T-helper 1 cell treated with Interleukin-12 subunit alpha and Interleukin-12 subunit beta and Interleukin-4 antibody, amounts not matched to agents 30 ng/mL and 1 ng/mL, for 36 hours (primary cell): ENCODE measurements around the gene PCDH7. TPM values are rescaled to one million over a fixed set of nuclear protein-coding genes. Genes with fewer than 3 reads are reported as not detected.

Experiments
- intact Hi-C: fragments of 100-400 bp; cut with micrococcal nuclease; formaldehyde crosslinking; loops from one replicate; pipeline ENCODE4 v1.15.1; 2024
- total RNA-seq: library from RNA; stranded (reverse); gene quantifications from 2 replicates; pipeline ENCODE4 v1.2.3, GENCODE V29; 2022

The PCDH7 gene
- total RNA-seq, 1 donor from 2014 or later: not detected

- intact Hi-C loops: no loop called here
These were observed 5.4 kb downstream of the PCDH7 start for GRCh38 chr4:30725562-30725961.

DNA sequence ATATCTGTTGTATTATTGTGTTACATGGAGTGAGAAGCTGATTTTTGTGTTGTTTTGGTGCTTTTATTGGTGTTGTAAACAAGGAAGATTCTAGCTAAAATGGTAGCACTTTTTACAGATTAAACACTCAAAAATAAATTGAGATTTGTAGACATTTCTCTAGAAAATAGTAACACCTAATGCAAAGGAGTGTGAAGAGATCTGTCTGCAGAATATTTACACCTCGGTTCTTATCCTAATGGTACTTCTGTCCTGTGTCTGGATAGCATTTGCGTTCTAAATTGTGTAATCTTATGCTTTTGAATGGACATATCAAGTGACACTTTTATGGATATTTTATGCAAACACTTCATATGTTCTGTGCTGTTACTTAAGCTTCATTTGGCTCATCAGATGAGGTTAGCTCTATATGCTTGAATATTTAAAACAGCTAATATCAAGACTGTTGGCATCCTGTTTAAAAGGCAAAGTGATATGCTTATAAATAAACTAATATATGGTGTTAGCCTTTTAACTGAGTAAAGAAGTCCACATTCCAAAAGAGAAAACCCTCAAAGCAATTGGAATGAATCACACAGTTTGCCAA lies 6.0 kb downstream of the PCDH7 start:
- intact Hi-C loops: no loop called here

DNA sequence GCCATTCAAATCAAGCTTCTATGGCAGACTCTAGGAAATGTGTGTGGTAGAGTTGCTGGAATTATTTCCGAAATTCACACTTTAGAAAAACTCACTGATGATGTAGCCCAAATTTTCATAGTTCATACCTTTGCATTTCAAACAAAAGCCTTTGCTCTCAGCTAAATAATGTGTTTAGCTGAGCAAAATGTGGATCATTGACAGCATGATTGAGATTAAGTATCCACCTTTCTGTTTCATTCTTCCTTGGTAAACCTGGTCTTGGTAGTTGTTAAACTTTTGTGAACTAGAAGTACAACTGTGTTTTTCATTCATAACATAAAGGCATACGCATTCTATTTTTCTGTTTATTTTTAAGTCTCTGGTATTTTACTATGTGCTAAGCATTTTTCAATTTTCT lies 7.2 kb downstream of the PCDH7 start:
- intact Hi-C loops: no loop called here

- intact Hi-C loops: no loop called here
These were observed 8.1 kb downstream of the PCDH7 start for GRCh38 chr4:30728311-30728710.

DNA sequence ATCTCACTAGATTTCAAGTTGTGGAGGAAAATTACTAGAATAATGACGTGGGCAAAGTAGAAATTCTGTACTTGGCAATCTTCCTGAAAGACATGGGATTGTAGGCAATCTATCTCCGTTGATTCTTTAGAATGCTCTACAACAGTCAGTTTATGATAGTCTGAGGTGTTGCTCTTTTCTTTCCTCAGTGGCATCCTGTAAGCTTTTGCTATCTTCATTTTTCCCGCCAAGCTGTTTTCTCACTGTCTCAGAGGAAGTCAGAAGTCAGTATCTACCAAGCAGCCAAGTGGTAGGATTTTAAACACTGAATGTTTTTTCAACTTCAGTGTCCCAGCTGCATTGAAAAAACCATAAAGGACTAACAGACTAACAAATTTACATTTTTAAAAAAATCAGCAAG lies 23.7 kb downstream of the PCDH7 start:
- intact Hi-C loops: no loop called here

DNA sequence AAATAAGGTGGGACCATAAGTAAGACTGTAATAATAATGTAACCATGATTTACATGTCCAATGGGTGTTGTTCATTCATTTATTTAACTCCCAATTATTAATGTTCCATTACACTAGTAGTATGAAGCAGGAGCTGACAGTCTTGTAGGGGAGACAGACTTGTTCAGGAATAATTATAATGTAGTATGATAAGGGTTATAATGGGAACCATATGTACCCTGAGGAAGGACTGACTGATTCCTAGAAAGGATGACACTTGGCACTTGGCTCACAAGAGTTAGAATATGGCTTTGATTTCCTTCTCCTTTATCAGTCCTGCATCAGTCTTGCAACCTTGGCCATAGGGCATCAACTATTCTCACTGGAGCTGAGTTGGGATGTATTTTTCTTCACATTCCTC lies 24.2 kb downstream of the PCDH7 start:
- intact Hi-C loops: no loop called here

DNA sequence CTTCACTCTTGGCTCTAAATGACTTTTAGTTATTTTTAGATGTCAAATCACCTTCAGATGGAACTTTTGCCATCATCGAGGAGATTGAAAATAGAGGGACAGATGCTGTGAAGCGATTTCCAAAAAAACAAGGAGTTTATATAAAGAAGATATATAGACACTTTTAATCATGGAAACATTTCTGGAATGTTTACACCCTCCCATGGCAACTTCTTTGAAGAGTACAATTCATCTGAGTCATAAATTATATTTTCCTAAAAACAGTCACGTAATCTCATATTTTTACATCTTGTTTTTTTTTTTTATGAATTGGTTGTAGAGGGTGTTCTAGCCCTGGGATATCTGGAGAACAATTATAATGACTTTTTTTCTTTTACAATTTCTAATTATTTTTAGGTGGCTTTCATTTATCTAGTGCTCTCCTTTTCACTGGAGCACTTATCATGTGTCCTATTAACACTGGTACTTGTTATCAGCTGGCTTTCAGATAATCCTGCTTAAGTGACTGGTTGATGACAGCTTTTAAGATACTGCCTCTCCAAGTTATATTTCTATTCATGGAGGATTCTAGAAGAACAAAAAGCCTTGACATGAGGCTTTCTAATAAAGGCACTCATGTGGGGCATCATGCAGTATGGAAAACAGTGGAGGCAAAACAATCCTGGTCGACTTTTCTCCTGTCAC lies 24.9 kb downstream of the PCDH7 start:
- intact Hi-C loops: no loop called here

DNA sequence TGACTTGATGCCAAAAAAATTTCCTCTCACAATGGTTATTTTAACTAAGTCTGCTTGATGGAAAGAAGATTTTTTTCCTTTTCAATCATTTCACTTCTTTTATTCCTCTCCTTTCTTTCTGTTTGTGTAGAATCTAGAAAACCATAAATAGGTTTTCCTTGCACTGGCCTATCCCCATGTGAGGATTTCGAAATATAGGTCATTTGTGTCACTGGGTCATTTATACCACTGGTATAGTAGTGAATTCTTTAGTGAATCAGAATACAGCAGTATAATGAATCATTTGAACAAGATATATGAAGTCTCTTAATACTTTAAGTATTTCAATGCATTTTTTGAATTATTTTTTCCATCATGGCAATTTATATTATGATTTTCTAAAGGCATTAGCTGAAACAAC lies 26.6 kb downstream of the PCDH7 start:
- intact Hi-C loops: no loop called here

- intact Hi-C loops: no loop called here
These were observed 33.1 kb downstream of the PCDH7 start for GRCh38 chr4:30753316-30753715.

- intact Hi-C loops: no loop called here
These were observed 33.9 kb downstream of the PCDH7 start for GRCh38 chr4:30754021-30754420.

- intact Hi-C loops: no loop called here
These were observed 35.2 kb downstream of the PCDH7 start for GRCh38 chr4:30755346-30755745.

- intact Hi-C loops: no loop called here
These were observed 36.4 kb downstream of the PCDH7 start for GRCh38 chr4:30756553-30756952.

DNA sequence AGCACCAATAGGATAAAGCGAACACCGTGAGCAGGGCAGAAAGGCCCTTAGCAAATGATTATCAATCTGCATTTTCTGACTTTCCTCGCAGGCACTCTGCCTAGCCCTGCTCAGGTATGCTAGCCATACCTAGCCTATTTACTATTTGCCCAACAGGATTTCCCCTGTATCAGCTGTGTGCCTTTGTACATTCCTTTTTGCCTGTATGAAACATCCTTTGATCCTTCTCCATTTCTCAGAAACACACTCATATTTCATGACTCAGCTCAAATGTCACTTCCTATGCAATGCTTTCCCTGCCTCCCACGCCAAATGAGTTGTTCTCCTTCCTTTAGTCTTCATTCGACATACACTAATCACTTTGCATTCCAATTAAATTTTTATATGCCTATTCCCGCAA lies 37.2 kb downstream of the PCDH7 start:
- intact Hi-C loops: no loop called here

DNA sequence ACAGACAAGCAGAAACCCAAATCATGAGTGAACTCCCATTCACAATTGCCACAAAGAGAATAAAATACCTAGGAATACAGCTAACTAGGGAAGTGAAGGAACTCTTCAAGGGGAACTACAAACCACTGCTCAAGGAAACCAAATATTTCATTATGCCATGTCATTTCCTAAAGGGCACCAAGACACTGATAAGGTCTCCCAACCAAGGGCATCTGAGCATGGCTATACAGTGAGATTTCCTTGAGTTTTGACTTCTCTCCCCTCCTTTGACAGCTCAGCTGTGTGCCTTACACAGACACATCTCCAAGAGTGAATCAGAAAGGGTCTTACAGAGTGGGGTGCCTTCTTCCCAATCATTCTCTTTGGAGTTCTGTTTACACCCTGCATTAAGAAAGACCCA lies 40.4 kb downstream of the PCDH7 start:
- intact Hi-C loops: no loop called here

- intact Hi-C loops: no loop called here
These were observed 43.2 kb downstream of the PCDH7 start for GRCh38 chr4:30763321-30763727.

- intact Hi-C loops: no loop called here
These were observed 44.9 kb downstream of the PCDH7 start for GRCh38 chr4:30765022-30765421.

DNA sequence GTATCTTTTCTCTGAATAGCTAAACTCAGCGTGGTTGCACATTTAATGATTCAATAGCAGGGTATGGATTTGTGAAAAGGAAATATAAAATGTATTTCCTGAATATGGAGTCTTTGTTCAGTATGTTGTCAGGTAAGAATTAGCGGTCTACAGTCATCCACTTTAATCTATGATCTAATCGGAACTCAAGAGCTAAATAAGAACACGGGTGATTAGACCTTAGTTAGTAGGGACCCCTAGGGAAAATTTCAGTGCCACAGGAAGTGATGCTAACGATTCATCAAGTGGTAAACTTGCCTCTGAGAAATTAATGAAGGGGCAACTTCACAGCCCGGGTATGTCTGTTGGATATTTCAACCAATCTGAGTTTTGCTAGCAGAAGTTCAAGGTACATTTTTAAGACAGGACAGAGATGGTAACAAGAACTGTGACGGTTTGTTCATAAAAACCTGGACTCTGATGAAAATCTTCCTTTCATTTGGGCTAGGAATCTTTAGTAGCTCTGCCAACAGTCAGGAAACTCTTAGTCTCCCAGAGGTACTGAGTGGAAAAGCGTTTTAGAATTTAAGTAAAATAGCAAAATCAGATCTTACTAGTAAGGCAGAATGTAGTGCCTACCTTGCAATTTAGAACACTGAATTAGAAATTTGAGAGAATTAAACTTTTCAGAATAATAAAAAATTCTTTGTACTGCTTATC lies 47.1 kb downstream of the PCDH7 start:
- intact Hi-C loops: no loop called here

GRCh38 chr4:30768277-30768676 lies 48.1 kb downstream of the PCDH7 start:
- intact Hi-C loops: no loop called here

- intact Hi-C loops: no loop called here
These were observed 48.9 kb downstream of the PCDH7 start for GRCh38 chr4:30769093-30769492.

DNA sequence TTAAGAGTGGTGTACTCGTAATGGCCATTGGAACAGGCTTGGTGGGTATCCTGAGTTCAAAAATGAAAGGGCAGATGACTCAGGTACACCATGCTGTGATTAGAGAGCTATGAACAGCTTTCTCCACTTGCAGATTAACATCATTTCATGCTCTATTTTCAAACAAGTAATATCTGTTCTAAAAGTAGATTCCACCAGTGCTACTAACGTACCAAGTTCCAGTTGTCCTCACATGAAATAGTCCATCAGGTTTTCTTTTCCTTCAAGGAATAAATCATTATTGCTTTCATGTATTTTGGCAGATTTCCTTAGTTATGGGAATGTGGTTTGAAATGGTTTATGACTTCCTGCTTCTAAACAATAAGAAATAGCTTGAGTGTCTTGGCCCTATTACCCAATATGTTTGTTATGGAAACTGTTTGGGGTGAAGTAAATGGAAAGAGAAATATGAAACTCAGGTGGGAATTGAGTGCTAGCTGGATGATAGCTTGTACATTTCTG lies 49.9 kb downstream of the PCDH7 start:
- intact Hi-C loops: no loop called here

DNA sequence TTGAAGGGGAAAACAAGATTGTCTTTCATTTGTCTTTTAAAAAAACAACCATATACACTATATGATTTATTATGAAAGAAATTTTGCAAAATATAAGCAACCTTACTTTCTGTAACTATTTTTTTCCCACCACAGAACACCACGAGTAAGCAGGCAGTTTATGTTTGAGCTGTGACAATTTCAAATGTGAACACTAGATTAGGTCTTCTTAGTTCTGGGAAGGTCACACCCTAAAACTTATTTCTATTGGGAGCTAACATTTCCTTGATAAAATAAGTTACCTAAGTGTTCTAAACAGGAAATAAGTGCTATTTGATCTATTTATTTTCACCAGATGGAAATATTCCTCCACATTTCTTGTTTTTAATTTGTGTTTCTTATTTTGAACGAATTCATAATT lies 50.6 kb downstream of the PCDH7 start:
- intact Hi-C loops: no loop called here

GRCh38 chr4:30776451-30776850 lies 56.3 kb downstream of the PCDH7 start:
- intact Hi-C loops: no loop called here
